Pons (tissue), 1 donor: ENCODE results near the gene PROSER2.
"Not testable (repeated sequence)": the region's sequence is repeated elsewhere in the genome, so short reads cannot be mapped to it uniquely, and the experiment has no call there.

Experiments used
- DNase-seq: peaks from one replicate; pipeline ENCODE4 v3.0.0-alpha.2; 2016; ENCODE audit warnings: low spot score

The PROSER2 gene

GRCh38 chr10:11886138-11886474, 63.0 kb downstream of the PROSER2 start:
- DNase-seq: no peak

- no peak for DNase-seq
Observed at GRCh38 chr10:11886851-11887250, 63.7 kb downstream of the PROSER2 start.

GRCh38 chr10:11887381-11888227, 64.4 kb downstream of the PROSER2 start:
- DNase-seq: no peak

- DNase-seq: not testable (repeated sequence)
Observed at GRCh38 chr10:11889263-11889662, 66.1 kb downstream of the PROSER2 start.

- DNase-seq: no peak
Observed at GRCh38 chr10:11891776-11892486, 68.8 kb downstream of the PROSER2 start.

GRCh38 chr10:11893749-11894278, 70.7 kb downstream of the PROSER2 start:
- DNase-seq: no peak

GRCh38 chr10:11894381-11895107, 71.4 kb downstream of the PROSER2 start:
- DNase-seq: no peak

- no peak for DNase-seq
Observed at GRCh38 chr10:11895108-11895466, 71.9 kb downstream of the PROSER2 start.

GRCh38 chr10:11895598-11895997, 72.4 kb downstream of the PROSER2 start:
- DNase-seq: no peak

GRCh38 chr10:11896549-11897200, 73.5 kb downstream of the PROSER2 start:
- DNase-seq: no peak

- no peak for DNase-seq
Observed at GRCh38 chr10:11898033-11898371, 74.8 kb downstream of the PROSER2 start.

- DNase-seq: no peak
Observed at GRCh38 chr10:11898372-11899066, 75.4 kb downstream of the PROSER2 start.

GRCh38 chr10:11899067-11899876, 76.1 kb downstream of the PROSER2 start:
- no peak for DNase-seq

- no peak for DNase-seq
Observed at GRCh38 chr10:11901036-11901301, 77.8 kb downstream of the PROSER2 start.

GRCh38 chr10:11901454-11901832, 78.3 kb downstream of the PROSER2 start:
- no peak for DNase-seq

GRCh38 chr10:11901833-11902475, 78.8 kb downstream of the PROSER2 start:
- no peak for DNase-seq

- no peak for DNase-seq
Observed at GRCh38 chr10:11902646-11903045, 79.5 kb downstream of the PROSER2 start.

- no peak for DNase-seq
Observed at GRCh38 chr10:11906714-11907113, 83.6 kb downstream of the PROSER2 start.

- no peak for DNase-seq
Observed at GRCh38 chr10:11907914-11908313, 84.8 kb downstream of the PROSER2 start.

- DNase-seq: no peak
Observed at GRCh38 chr10:11908536-11908935, 85.4 kb downstream of the PROSER2 start.

- no peak for DNase-seq
Observed at GRCh38 chr10:11908991-11909390, 85.8 kb downstream of the PROSER2 start.
